Measurements from ENCODE around the gene NIN.

- TF ChIP-seq, protein P1, sequence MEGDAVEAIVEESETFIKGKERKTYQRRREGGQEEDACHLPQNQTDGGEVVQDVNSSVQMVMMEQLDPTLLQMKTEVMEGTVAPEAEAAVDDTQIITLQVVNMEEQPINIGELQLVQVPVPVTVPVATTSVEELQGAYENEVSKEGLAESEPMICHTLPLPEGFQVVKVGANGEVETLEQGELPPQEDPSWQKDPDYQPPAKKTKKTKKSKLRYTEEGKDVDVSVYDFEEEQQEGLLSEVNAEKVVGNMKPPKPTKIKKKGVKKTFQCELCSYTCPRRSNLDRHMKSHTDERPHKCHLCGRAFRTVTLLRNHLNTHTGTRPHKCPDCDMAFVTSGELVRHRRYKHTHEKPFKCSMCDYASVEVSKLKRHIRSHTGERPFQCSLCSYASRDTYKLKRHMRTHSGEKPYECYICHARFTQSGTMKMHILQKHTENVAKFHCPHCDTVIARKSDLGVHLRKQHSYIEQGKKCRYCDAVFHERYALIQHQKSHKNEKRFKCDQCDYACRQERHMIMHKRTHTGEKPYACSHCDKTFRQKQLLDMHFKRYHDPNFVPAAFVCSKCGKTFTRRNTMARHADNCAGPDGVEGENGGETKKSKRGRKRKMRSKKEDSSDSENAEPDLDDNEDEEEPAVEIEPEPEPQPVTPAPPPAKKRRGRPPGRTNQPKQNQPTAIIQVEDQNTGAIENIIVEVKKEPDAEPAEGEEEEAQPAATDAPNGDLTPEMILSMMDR (IDR thresholded peaks at IDR 0.05), result no peak
- no peak for TF ChIP-seq EP300 (IDR thresholded peaks at IDR 0.05)
- no peak for TF ChIP-seq POLR2A (IDR thresholded peaks at IDR 0.05)
Measured at GRCh38 chr14:50784683-50785456, 46.1 kb downstream of the NIN start.
